Purkinje cell (primary cell): Measurements from ENCODE around the gene RBM46. TPM values are rescaled to one million over a fixed set of nuclear protein-coding genes. Genes with fewer than 3 reads are reported as not detected.

Experiments
- polyA plus RNA-seq: library from polyadenylated mRNA; unstranded; fragments of >200 nt; fragmentation: Nextera tagmentation; gene quantifications from 2 replicates; pipeline ENCODE4 v1.2.1, GENCODE V29; 2014

Gene RBM46
- polyA plus RNA-seq: 0.32 TPM in 1 of 2 replicates, not detected in the other

GRCh38 chr4:154781126-154781982 is at the start of gene RBM46:
TSS of gene RBM46 (plus strand) at chr4:154781272. CDS start at chr4:154796753, 15,481 bp downstream.

GRCh38 chr4:154743683-154744340 is 37.3 kb upstream of the RBM46 start, which contains the start of gene LRAT:
TSS of gene LRAT (plus strand) at chr4:154744000. CDS start at chr4:154744327, 327 bp downstream.

Other genes with a start within 250 kb of the RBM46 start
- 54.5 and 86.7 TPM in 2 replicates for gene PLRG1, start 230.9 kb upstream of the RBM46 start, polyA plus RNA-seq
- not detected in 2 replicates for gene FGB, start 218.3 kb upstream of the RBM46 start, polyA plus RNA-seq
- gene FGA, start 190.5 kb upstream of the RBM46 start, polyA plus RNA-seq: not detected in 2 replicates
- gene FGG, start 168.6 kb upstream of the RBM46 start, polyA plus RNA-seq: not detected in 2 replicates
- 15.0 and 25.2 TPM in 2 replicates for gene LRAT, start 37.3 kb upstream of the RBM46 start, polyA plus RNA-seq